Measurements from ENCODE around the gene ACTN4.

The ACTN4 gene

GRCh38 chr19:38774181-38774950, 126.9 kb downstream of the ACTN4 start:
- DNase-seq: peak; percentile 44

- DNase-seq: no peak
These were observed 131.3 kb downstream of the ACTN4 start for GRCh38 chr19:38778733-38779132.

- no peak for DNase-seq
These were observed 133.0 kb downstream of the ACTN4 start for GRCh38 chr19:38780443-38780842.

- no peak for DNase-seq
These were observed 133.6 kb downstream of the ACTN4 start for GRCh38 chr19:38781058-38781457.

Measured in 8988T (cell line).